DMS114 treated with DMSO at 0.1 percent for 48 hours (cell line): ENCODE measurements around the gene GPS1.

Source experiments
- DNase-seq: peaks from one replicate; lab custom pipeline; 2025; ENCODE audit not compliant: unreplicated experiment; lab: John Stamatoyannopoulos, UW

Gene GPS1

DNA sequence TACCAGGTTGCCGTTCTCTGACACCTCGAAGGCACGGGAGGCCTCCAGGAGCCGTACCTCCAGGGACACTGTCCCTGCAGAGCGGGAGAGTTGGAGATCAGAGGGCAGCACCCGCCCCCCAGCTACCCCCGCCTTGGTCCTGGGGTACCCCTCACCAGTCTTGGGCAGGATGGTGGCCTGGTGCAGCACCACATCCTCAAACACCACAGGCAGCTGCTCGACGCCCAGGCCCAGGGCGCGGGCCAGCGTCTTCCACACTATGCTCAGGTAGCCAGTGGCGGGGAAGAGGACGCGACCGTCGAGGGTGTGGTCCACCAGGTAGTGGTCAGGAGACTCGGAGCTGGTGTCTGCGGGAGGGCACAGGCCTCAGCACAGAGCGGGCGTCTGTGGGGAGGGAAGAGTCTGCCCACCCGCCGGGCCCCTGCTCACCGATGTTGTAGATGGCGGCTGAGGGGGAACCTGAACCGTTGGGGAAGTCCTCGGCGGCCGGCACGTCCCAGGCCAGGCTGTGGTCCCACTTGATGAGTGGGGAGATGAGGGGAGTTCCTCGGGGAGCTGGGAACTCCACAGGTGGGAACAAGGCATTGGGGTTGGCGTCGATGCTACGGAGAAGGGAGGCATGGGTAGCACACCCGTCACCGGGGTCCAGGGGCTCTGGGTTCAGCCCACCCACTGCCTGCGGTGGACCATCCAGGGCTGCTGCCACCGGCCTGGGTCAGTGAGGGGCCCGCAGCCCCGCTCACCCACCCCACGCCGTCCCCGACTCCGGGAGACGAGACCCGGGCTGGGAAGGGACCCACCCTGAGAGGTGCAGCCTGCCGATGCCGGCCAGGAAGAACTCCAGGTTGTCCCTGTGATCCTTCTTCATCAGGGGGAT lies 36.5 kb downstream of the GPS1 start:
- no peak for DNase-seq

DNA sequence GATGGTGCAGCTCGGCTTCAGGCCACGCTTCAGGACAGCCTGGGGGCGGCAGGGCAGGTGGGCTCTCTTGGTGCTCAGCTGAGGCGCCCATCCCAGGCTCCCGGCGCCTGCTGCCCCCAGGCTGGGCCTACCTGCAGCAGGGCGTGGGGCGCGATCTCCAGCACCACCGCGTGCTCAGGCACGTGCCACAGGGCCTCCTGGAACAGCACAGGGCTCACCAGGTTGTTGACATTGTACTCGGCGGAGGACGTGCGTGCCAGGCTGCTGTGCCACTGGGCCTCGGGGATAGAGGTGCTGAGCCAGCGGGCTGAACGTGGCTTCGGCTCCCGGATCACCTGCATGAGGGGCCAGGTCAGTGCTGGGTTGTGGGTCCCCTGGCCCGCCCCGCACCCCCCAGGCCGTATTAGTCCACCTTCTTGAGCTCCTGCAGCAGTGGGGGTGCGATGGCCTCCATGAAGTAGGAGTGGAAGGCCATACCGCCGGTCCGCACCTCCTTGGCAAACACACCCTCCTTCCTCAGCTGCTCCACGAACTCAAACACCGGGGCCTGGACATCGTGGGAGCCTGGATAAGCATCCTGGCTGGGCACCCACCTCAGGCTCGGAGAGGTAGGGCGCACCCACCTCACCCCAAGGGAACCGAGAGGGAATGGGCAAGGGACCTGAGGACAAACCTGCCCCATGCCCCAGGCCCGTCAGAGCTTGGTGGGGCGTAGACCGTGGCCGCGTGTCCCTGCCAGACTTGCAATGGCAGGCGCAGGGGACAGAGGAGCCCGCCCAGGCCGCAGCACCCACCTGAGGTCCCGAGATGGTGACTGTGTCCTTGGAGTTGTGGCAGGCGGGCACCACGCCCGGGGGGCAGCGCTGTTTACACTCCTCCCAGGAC lies 37.4 kb downstream of the GPS1 start:
- no peak for DNase-seq

GRCh38 chr17:82089723-82090548 lies 38.2 kb downstream of the GPS1 start:
- DNase-seq: no peak

- no peak for DNase-seq
Observed at GRCh38 chr17:82090549-82091263, 39.0 kb downstream of the GPS1 start.

- no peak for DNase-seq
Observed at GRCh38 chr17:82091264-82092066, 39.8 kb downstream of the GPS1 start.

GRCh38 chr17:82092094-82092586 lies 40.4 kb downstream of the GPS1 start:
- no peak for DNase-seq

GRCh38 chr17:82092628-82092994 lies 40.9 kb downstream of the GPS1 start:
- DNase-seq: no peak

DNA sequence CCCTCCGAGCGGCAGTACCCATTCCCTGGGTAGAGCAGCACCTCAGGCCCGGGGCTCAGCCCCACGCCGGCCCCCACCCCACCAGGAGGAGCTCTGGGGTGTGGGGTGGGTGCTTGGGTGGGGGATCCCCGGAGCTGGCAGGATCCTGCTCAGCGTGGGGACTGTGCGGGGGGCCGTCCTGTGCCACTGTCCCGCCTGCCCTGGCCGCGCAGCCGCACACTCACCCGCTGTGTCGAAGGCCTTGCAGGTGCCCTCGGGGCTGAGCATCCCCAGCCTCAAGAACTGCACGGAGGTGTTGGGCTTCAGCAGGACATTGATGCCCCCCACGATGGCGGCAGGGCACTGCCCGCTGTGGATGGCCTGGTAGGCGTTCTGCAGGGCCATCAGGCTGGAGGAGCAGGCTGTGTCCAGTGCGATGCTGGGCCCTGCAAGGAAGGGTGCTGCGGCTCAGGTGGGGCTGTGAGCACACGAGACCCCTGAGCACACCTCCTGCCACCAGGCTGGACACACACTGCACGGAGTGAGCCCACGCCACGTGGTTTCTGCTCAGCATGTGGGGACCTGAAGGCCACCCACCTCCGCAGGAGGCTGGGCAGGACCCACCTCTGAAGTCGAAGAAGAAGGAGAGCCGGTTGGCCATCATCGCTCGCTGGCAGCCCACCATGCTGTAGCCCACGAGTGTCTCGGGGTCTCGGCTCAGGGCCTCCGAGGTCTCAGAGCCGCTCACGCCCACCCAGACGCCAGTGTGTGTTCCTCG lies 41.5 kb downstream of the GPS1 start:
- DNase-seq: no peak

DNA sequence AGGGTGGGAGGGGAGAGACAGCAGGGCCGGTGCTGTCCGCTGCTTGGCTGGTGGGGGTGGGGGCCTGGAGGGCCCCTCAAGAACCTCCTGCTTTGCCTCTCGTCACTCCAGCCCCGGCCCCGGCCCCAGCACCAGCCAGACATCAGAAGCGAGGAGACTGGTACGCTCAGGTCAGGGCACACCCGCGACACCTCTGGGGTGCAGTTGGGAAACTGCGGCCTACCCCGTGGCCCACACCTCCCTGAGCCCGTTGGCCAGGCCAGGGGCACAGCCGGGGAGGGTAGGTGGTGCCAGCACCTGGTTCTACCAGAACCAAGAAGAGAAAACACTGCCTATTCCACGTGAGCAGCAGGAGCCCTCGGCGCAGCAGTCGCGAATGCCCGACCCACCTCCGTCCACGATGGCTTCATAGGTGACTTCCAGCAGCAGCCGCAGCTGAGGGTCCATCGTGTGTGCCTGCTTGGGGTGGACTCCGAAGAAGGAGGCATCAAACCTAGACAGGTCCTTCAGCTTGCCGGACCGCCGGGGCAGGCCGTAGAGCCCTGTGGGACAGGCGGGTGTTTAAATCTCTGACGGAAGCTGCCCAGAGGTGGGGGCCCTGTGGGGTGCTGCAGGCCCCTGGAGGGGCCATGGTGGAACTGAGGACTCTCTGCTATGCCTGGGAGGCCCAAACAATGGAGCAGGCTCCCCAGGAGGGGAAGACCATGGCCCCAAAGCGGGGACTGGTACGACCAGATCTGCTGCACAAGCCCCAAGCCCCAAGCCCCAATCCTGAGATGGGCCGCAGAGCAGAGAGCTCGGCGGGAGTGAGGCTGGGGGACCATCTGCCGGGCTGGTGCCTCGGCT lies 43.5 kb downstream of the GPS1 start:
- no peak for DNase-seq

DNA sequence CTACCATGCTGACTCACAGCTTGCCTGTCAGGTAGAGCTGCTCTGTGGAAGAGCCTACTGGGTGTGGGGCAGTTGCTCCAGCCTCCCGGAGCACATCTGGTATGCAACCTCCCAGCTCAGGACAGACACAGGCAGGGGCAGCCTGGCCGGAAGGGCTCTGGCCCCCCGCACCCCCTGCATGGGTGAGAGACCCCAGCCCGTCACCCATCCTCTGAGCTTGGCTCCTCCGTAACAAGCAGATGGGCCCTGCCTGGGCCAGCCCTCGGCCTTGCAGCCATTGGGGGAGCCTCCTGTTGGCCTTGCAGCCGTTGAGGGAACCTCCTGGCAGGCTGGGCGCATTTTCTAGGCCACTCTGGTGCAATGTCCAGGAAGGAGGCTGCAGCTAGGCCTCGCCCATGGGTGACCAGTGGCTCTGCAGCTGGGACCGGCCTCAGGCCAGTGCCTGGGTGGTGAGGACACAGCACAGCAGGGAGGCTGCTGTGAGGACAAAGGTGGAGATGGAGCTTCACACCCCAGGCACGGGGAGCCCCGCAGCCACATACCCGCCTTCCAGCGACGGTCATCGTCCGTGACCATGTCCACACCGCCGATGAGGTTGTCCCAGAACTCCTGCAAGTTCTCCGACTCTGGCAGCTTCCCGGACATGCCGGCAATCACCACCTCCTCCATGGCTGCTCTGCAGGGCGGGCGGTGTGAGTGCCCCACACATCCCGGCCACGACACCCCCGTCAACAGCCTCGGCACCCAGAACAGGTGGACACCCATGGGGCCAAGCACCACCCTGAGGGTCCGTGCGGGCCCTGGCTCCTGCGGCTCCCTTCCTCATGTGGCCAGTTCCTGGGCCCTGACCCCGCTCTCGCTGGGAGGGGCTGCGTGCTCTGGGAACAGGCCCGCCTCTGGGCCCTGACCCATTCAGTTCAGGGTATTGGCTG lies 44.3 kb downstream of the GPS1 start:
- no peak for DNase-seq

DNA sequence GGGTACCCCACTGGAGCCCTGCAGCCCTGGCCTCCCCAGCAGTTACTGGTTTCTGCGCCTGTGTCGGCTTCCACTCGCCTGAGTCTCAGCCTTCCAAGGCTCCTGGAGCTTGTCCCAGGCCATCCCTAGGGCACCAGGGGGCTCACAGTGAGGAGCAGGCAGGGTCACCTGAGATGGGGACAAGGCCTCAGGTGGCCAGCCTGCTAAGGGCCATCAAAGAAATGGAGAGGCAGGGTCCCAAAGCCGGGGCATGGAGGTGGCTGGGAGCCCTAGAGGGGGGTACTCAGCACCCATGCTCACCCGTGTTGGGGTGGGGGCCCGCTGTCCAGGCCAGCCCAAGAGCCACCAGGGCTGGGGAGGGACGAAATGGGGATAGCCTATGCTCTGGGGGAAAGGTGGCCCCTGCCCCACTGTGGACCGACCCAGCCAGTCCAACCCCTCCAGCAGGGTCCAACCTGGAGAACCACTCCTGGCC lies 45.0 kb downstream of the GPS1 start:
- no peak for DNase-seq

GRCh38 chr17:82097184-82097918 lies 45.7 kb downstream of the GPS1 start:
- no peak for DNase-seq

GRCh38 chr17:82097919-82098168 lies 46.1 kb downstream of the GPS1 start:
- DNase-seq: no peak

DNA sequence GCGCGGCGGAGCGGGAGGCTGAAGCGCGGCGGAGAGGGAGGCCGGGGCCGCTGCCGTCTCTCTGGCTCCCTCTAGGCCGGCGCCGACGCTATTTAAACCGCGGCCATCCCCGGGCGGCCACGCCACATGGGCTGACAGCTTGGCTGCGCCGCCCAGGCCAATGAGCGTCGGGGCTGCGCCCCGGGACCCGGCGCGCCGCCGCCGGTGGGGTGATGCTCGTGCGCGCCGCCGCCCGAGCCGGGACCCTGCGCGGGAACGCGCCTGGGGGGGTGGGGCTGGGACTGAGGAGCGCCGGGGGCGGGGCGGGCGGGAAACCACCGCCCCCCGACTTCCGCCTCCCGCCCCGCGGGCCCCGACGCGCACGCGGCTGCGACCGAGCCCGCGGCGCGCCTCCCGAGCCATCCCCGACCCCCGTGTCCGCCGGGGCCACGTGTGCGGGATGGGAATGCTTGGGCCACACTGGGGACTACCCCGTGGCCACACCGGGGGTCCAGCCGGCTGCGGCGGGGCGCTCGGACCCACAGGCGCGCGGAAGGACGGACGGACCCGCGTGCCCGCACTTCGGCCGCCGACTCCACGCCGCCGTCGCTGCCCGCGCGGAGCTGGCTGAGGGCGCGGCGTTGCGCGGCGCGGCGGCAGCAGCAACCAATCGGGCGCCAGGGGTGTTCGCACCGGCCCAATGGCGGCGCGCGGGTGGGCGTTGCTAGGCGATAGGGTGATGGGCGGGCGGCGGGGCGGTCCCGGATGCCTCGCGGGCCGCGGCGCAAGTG lies 46.7 kb downstream of the GPS1 start, which contains the start of gene FASN:
FASN (minus strand) TSS at position 68 of the 770 bp plus-strand sequence. CDS start 1,791 bp downstream, outside the sequence.
- DNase-seq: peak; percentile 70

DNA sequence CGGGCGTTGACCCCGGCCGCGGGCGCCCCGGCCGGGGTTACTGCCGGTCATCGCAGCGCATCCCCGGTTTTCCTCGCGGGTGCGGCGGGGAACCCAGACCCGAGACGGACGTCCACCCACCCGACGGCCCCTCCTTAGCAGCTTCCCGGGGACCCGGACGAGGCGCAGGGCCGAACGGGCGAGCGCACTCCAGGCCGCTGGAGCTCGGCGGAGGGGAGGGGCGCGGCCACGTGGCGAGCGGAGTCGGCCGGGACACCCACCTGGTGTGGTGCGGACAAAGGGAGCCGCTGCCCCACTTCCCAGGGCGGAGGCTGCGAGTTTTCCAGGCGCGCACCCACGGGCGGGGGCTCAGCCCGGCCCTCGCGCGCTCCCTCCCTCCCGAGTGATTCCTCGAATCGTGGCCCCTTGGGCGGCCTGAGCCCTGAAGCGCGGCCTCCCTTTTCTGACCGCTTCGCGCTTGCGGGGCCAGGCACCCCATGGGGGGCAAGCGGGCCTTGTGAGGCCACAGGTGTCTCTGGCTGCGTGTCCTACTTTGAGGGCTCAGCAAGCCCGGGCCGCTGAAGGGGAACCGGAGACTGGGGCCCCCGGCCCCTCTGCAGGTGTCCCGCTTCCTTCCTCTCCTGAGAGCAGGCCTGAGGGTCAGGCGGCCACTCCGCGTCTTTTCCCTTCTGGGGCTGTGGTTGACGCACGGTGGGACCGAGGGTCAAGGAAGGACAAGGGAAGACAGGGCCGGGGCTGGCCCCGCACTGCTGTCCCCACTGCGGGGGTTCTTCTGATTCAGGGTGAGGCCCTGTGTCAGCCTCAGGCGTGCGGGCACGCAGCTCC lies 47.5 kb downstream of the GPS1 start:
- no peak for DNase-seq
